HG03571 (cell line): Measurements from ENCODE around the gene RPL7L1.

ENCODE experiments used
- ATAC-seq: cut with Tn5 transposase; IDR thresholded peaks from one replicate; pipeline ENCODE4 v1.9.1; 2021; ENCODE audit not compliant: unreplicated experiment

The RPL7L1 gene

GRCh38 chr6:42928986-42929820 lies 49.8 kb downstream of the RPL7L1 start, which contains the start of gene CNPY3:
Gene CNPY3, plus strand, starts transcription at chr6:42929480. Its CDS starts 91 bp downstream, at chr6:42929571.
- ATAC-seq = peak; percentile 69

- ATAC-seq = peak; percentile 67
Measured at GRCh38 chr6:42929821-42930360, 50.5 kb downstream of the RPL7L1 start.

- no peak for ATAC-seq
Measured at GRCh38 chr6:42932412-42932811, 53.0 kb downstream of the RPL7L1 start.

- no peak for ATAC-seq
Measured at GRCh38 chr6:42933205-42933604, 53.8 kb downstream of the RPL7L1 start.

GRCh38 chr6:42935322-42935721 lies 55.9 kb downstream of the RPL7L1 start:
- ATAC-seq = no peak

- no peak for ATAC-seq
Measured at GRCh38 chr6:42936398-42936797, 57.0 kb downstream of the RPL7L1 start.

- no peak for ATAC-seq
Measured at GRCh38 chr6:42937548-42938427, 58.4 kb downstream of the RPL7L1 start.

GRCh38 chr6:42938428-42938796 lies 59.0 kb downstream of the RPL7L1 start:
- ATAC-seq = no peak

- no peak for ATAC-seq
Measured at GRCh38 chr6:42938987-42939809, 59.8 kb downstream of the RPL7L1 start.
